HG03439 (cell line): Measurements from ENCODE around the gene ISOC2.
"Not testable (repeated sequence)": the region's sequence is repeated elsewhere in the genome, so short reads cannot be mapped to it uniquely, and the experiment has no call there.

ENCODE experiments used
- ATAC-seq: cut with Tn5 transposase; IDR thresholded peaks from one replicate; pipeline ENCODE4 v1.9.1; 2021; ENCODE audit warnings: mild to moderate bottlenecking, moderate library complexity; ENCODE audit not compliant: unreplicated experiment

Gene ISOC2, protein sequence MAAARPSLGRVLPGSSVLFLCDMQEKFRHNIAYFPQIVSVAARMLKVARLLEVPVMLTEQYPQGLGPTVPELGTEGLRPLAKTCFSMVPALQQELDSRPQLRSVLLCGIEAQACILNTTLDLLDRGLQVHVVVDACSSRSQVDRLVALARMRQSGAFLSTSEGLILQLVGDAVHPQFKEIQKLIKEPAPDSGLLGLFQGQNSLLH

DNA sequence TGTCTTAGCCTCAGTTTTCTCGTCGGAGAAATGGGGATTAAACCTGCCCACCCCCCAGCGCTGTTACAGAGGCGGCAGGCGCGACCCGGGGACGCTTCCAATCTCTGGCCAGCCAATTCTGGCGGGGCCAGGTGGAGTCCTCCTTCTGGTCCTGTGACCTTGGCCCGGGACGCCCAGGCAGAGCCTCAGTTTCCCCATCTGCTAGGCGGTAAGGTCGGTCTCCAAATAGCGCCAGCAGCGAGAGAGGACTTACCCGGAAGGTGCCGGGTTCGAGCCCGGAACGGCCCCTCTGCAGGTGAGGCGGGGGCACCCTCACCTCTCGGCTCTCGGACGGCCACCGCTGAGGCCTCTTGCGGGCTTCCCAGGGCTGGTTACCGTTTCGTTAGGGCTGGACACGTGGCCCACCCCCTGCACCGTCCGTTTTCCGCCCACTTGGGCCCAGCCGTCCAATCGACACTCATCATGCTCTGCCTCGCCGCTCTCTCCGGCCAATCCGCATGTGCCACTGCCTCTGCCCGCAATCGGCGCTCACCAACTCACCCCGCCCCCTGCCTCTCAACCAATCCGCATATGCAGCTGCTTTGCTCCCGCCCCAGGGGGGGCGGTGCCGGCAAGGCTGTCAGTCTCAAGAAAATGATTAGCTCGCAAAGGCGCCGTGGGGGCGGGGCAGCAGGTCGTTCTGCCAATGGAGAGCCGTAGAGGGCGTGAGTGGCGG is at the start of gene ISOC2:
Gene ISOC2 (minus strand): TSS at position 384 of the 715 bp plus-strand sequence. CDS start 5,156 bp downstream, outside the sequence.
- ATAC-seq, result peak; percentile 93

DNA sequence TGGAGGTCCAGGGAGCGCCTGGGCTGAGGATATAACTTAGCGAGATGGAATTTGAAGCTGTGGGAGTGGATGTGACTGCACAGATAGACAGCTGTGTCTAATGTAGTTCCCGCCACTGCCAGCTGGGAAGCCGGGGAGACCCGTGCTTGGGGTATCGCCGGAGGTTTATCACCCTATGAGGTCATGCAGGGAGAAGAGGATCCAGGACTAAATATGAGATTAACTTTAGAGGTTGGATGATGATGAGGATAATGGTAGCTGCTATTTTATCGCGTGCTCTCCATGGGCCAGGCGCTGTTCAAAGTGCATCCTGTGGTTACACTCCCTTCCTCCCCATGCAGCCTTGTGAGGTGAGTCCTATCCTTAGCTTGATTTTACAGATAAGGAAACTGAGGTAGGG is 46.7 kb upstream of the ISOC2 start:
- ATAC-seq, result no peak

DNA sequence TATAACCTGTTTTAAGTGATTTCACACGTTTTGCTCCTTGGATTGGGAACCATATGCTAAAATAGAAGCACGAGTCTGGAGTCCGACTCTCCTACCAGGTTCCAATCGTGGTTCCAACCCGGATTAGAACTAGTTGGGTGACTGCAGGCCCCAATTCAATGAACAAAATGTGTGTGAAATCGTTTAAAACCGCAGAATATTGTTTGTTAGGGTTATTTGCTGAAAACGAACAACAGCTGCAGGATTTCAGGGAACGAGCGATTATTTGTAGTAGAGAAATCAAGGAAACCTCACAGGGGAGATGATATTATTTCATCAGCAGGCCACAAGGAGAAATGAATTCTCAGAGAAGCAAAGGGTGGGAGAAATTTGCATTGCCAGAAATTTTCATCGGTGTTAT is 43.5 kb upstream of the ISOC2 start:
- no peak for ATAC-seq

DNA sequence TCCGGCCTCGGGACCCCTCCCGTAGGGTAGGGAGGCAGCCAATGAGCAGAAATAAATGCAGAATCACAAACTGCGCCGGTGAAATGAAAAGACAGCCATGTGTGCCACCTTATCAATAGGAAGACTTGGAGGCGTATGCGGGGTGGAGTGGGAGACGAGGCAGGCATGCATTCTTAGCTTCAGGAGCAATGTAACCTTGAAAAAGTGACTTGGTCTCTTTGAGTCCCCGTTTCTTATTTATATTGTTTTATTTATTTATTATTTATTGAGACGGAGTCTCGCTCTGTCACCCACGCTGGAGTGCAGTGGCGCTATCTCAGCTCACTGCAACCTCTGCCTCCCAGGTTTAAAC is 42.8 kb upstream of the ISOC2 start:
- peak; percentile 4 for ATAC-seq

DNA sequence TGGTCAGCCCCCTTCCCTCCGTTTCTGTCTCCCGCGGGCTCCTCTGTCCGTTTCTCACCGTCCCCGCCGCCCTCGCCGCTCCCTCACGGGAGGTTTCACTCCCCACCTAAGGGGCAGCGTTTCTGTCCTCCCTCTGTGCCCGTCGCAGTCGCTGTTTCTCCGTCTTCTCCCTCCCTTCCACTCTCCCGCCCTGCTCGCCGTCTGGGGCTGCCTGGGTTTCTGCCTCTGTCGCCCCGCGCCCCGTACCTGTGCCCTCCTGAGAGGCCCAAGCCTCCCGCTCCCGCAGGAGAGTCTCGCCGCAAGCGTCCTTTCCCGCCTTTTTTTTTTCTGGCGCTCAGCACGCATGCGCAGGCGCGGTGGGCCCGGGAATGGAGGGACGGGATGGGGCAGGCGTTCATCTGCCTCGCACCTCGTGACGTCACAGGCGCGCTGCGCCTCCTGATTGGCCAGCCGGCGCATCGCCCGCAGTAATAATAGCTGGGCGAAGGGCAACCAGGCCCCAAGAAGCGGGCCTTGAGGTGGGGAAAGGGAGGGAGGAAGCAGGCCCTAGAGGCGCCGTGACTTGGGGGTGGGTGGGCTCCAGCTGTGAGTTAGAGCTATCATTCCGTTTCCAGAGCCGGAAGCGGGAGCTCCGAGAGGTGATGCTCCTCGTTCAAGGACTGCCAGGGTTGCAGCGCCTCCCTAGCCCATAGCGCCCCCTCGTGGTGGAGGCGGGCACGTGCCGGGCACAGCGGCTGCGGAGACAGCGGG is 42.2 kb upstream of the ISOC2 start:
- ATAC-seq, result peak; percentile 90

DNA sequence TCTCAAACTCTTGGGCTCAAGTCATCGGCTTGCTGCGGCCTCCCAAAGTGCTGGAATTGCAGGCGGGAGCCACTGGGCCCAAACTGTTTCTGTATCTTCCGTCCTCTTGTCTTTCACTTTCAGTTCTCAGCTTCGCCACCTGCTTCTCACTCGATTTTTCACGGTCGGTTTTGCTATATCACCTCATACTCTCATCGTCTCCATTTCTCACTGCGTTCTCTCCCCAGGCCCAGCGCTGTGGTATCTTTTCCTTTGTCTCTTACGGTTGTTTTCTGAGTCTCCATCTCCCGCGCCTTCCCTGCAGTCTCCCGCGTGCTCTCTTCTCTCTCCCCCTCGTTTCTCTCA is 41.7 kb upstream of the ISOC2 start:
- ATAC-seq, result no peak

DNA sequence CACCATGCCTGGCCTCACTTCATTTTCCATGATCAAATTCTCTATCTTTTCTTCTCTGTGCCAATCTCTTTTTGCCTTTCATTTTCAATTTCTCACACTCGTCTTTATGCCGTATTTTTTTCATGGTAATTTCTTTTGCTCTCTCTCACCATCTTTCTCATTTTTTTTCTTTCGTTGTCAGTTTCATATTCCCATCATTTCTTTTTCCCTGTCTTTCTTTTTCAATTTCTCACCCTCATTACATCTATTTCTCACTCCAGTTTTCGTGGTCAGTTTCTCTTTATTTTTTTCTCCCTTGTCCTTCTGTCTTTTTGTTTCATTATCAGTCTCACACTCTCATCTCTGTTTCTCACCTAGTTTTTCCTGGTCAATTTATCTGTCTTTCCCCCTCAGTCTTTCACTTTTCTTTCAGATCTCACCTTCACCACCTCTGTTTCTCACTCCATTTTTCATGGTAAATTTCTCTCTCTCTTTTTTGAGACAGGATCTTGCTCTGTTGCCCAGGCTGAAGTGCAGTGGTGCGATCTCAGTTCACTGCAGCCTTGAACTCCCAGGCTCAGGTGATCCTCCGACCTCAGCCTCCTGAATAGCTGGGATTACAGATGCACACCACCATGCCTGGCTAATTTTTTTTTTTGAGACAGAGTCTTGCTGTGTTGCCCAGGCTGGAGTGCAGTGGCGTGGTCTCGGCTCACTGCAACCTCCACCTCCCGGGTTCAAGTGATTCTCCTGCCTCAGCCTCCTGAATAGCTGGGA is 40.9 kb upstream of the ISOC2 start:
- ATAC-seq, result no peak

DNA sequence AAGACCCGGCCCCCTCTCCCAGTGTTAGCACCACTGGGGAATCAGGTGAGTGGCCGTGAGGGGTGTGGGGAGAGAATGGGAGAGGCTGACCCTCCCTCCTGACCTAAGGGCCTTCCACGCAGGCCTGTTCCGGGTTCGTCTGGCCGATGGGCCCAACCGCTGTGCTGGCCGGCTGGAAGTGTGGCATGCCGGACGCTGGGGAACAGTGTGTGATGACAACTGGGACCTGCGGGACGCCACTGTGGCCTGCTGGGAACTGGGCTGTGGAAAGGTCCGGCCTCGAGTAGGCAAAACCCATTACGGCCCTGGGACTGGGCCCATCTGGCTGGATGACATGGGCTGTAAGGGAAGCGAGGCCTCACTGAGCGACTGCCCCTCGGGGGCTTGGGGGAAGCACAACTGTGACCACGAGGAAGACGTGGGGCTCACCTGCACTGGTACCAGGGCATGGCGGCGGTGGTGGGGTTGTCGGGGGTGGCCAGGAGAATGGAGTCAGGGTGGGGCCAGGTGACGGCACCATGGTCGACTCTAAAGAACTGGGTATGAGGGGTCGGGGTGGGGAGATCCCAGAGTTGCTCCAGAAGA is 39.0 kb upstream of the ISOC2 start:
- ATAC-seq, result no peak

DNA sequence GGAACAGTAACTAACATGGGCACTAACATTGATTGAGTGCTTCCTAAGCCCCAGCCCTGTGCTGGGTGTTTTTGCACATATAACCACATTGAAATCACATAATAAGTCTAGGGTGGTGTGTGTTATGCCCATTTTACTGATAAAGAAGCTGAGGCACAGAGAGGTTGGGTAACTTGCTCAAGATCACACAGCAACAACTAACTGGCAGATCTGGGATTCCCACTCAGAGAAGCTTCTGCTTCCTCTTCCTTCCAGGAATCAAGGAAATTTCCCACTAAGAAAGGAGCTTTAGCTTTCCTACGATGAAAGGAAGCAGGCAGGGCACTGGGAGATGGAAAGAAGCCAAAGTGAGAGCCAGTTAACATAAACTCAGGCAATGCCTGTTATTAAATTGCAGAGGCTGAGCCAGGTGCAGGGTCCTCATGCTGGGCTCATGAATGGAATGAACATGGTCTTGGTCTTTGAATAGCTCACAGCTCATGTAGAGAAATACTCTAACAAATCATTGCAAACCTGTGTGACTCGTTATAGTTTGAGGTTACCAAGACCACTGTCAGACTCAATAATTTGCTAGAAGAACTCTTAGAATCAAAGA is 36.9 kb upstream of the ISOC2 start:
- ATAC-seq, result no peak

DNA sequence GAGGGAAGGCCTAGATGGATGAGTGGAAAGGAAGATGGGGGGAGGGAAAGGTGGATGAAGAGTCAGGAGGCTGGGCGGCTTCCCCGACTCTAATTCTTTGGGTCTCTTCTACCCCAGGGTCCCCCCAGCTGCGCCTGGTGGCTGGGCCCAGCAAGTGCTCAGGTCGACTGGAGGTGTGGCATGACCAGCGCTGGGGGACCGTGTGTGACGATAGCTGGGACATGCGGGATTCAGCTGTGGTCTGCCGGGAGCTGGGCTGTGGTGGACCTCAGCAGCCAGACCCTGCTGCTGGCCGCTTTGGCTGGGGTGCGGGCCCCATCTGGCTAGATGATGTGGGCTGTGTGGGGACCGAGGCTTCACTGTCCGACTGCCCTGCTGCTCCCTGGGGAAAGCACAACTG is 36.3 kb upstream of the ISOC2 start:
- ATAC-seq, result no peak

DNA sequence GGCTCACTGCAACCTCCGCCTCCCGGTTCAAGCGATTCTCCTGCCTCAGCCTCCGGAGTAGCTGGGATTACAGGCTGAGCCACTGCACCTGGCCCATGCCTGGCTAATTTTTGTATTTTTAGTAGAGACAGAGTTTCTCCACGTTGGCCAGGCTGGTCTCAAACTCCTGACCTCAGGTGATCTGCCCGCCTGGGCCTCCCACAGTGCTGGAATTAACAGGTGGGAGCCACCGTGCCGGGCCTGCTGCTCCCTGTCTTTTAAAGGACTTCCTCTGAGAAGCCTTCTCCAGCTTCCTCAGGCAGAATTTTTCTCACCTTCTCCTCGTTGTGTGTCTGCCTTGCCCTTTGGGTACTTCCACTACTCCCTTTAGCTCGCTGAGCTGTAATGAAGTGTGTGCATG is 35.4 kb upstream of the ISOC2 start:
- not testable (repeated sequence) for ATAC-seq

DNA sequence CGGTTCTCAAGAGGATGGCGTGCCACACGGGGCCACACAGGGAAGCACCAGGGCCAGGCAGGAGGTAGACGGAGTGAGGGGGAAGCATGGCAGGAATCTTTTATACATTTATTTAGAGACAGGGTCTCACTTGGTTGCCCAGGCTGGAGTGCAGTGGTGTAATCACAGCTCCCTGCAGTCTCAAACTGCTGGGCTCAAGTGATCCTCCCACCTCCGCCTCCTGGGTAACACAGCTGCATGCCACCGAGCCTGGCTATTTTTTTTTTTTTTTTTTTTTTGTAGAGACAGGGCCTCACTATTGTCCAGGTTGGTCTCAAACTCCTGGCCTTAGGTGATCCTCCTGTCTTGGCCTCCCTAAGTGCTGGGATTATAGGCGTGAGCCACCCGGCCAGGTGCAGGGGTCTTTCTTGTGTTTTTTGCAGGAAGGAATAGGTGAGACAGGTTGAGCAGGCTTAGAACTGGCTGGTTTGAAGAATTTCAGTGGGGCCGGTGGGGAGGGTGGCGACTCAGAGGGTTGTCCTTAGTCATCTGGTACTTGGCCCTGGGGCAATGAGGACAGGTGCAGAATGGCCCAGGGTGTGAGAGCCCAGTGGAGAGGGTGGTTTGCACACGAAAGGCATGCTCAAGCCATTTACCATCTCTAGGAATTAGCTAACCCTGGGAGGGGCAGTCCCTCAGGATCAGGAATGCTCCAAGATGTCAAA is 34.4 kb upstream of the ISOC2 start:
- ATAC-seq, result no peak

DNA sequence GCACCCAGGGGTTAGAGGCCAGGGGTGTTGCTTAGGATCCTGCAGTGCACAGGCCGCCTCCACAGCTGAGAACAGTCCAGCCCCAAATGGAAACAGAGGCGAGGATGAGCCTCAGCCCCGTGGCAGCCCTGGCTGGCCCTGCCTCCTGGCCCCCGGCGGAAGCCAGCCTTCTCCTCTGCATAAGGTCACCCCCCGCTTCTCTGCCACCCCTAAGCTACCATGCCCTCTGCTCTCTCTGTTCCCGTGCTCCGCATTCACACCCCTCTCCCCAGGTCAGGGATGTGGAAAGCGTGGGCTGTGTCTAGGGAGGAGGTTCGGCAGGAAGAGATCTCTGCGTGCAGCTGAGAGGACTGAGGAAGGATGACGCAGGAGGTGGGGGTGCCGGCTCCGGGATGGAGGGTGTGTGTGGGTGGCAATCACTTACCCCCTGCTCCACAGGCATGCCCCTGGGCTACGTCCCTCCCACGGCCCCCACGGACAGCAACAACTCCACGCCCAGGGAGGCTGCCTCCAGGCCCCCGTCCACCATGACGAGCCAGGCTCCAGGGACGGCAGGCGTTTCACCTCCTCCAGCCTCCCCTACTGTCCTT is 32.8 kb upstream of the ISOC2 start:
- ATAC-seq, result no peak

DNA sequence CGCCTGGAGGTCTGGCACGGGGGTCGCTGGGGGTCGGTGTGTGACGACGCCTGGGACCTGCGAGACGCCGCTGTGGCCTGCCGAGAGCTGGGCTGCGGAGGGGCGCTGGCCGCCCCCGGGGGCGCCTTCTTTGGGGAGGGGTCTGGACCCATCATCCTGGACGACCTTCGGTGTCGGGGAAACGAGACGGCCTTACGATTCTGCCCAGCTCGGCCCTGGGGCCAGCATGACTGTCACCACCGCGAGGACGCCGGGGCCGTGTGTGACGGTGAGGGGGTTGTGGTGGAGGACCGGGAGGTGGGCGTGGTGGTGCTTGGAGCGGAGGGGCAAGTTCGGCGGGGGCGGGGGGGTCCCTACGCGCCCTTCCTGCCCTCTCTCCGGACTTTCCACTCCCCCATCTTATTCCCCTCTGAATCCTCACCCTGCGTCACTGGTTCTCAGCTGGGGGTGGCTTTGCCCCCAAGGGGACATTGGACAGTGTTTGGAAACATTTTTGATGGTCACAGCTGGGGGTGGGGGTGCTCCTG is 32.3 kb upstream of the ISOC2 start:
- no peak for ATAC-seq

DNA sequence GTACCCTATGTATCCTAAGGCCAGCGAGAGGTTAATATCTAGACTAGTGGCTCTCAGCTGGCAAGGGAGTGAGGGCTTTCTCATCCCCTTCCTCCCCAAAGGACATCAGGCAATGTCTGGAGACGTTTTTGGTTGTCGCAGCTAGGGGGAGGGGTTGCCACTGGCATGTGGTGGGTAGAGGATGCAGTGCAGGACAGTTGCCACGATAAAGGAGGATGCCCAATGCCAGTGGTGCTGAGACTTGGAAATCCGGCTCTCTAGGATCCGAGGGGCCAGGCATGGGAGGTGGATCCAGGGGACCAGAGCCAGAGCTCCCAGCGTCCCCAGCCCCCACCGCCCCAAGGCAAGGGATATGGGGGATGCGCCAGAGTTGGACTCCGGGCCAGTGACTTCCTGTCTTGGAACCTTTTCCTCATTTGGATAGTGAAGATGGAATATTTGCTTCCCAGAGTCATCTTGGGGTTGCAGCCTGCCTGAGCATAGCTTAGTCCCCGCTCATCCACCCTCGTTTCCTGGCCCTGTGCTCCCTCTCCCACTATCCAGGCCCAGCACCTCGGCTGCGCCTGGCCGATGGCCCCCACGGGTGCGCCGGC is 31.7 kb upstream of the ISOC2 start:
- ATAC-seq, result no peak

DNA sequence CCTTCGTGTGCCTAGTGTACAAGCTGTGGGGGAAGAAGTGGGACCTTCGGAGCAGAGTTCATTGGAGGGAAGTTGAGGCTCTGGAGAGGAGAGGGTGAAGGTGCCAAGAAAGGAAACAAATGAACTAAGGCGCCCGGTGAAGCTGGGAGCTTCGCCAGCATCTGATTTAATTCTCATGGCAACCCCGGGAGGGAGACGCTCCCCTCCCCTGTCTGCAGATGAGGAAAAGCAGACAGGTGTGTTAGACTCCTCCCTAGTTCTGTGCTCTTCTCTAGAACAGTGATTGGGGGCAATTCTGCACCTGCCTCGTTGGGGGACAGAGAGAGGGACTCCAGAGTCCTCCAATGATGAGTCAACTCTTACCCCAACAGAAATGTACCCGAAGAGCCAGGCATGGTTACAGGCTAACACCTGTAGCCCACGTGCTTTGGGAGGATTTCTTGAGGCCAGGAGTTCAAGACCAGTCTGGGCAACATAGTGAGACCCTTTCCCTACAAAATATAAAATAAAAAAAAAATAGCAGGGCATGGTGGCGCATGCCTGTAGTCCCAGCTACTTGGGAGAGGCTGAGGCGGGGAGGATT is 31.0 kb upstream of the ISOC2 start:
- ATAC-seq, result no peak

DNA sequence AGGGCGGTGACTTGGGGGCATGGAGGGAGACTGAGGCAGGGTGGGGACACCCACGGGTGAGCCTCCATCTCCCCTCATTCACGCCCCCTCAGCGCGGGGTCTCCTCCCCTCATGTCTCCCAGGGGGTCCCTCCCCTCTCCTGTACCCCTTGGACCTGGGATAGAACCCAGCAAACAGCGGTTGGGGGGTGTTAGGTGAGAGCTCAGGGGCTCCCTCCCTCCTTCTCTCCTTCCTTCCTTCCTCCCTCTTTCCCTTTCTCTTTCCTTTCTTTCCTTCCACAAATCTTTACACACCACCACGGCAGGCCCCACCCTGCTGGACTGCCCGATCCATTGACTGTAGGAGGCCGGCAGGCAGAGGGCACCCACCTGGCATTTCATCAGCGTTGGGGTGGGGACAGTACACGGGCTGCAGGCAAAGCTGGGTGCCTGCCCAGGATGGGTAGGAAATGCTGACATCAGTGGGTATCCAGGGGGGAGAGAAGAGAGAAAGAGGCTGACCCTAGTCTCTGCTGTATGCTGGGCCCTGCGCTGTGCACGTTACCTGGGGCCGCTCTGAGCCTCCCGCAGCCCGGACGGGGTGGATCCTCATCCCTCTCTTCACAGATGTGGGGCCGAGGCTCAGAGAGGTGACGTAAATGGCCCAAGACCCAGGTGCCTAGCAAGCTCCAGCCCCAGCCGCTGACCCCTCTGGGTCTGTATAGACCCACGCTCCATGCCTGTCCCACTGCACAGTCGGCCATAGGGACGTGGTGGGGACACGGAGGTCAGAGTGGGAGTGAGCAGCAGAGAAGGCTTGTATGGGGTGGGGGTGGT is 30.3 kb upstream of the ISOC2 start:
- no peak for ATAC-seq
